ENCODE measurements around the gene FIBIN.
"Not testable (repeated sequence)": the region's sequence is repeated elsewhere in the genome, so short reads cannot be mapped to it uniquely, and the experiment has no call there.

Gene FIBIN

GRCh38 chr11:26983645-26984044 is 10.3 kb upstream of the FIBIN start:
- no peak for DNase-seq

- no peak for DNase-seq
Measured at GRCh38 chr11:26985470-26985869, 8.4 kb upstream of the FIBIN start.

- no peak for DNase-seq
Measured at GRCh38 chr11:26985943-26986342, 8.0 kb upstream of the FIBIN start.

GRCh38 chr11:26987272-26987671 is 6.6 kb upstream of the FIBIN start:
- no peak for DNase-seq

GRCh38 chr11:26987731-26988130 is 6.2 kb upstream of the FIBIN start:
- no peak for DNase-seq

GRCh38 chr11:26992031-26992541 is 1.8 kb upstream of the FIBIN start:
- DNase-seq: no peak

- no peak for DNase-seq
Measured at GRCh38 chr11:26994631-26995095, 751 bp downstream of the FIBIN start.

GRCh38 chr11:26995701-26996460 is 2.0 kb downstream of the FIBIN start:
- DNase-seq: no peak

GRCh38 chr11:26997378-26997777 is 3.5 kb downstream of the FIBIN start:
- DNase-seq: no peak

- not testable (repeated sequence) for DNase-seq
Measured at GRCh38 chr11:27001136-27001730, 7.3 kb downstream of the FIBIN start.

- DNase-seq: no peak
Measured at GRCh38 chr11:27002431-27002830, 8.5 kb downstream of the FIBIN start.

- DNase-seq: no peak
Measured at GRCh38 chr11:27002838-27003237, 8.9 kb downstream of the FIBIN start.

- DNase-seq: no peak
Measured at GRCh38 chr11:27004103-27004502, 10.2 kb downstream of the FIBIN start.

GRCh38 chr11:27008811-27009535 is 15.1 kb downstream of the FIBIN start:
- DNase-seq: no peak

GRCh38 chr11:27011560-27012233 is 17.8 kb downstream of the FIBIN start:
- DNase-seq: no peak

- no peak for DNase-seq
Measured at GRCh38 chr11:27012234-27012921, 18.5 kb downstream of the FIBIN start.

- DNase-seq: no peak
Measured at GRCh38 chr11:27013781-27014361, 20.0 kb downstream of the FIBIN start.

- DNase-seq: no peak
Measured at GRCh38 chr11:27018902-27019529, 25.1 kb downstream of the FIBIN start.

GRCh38 chr11:27020751-27021150 is 26.8 kb downstream of the FIBIN start:
- DNase-seq: no peak

GRCh38 chr11:27022659-27023251 is 28.8 kb downstream of the FIBIN start:
- no peak for DNase-seq

GRCh38 chr11:27024865-27025264 is 31.0 kb downstream of the FIBIN start:
- no peak for DNase-seq

All from 8988T (cell line).